Measurements from ENCODE around the gene XXYLT1. TPM values are rescaled to one million over a fixed set of nuclear protein-coding genes. Genes with fewer than 3 reads are reported as not detected.

XXYLT1 gene
- total and polyA plus RNA-seq, 2 of the 8 experiments (the other 6 are each of a cell fraction or from before 2014, with no cell fraction given): 18.9 to 23.8 TPM

GRCh38 chr3:195207056-195207455, 63.9 kb downstream of the XXYLT1 start (continued):
- TF ChIP-seq EP300 (IDR thresholded peaks at IDR 0.05; ENCODE audit: borderline replicate concordance in 1 of 2, low read depth in 2 of 2, low read length in 2 of 2) (no peak), RNF2 (IDR thresholded peaks at IDR 0.05; ENCODE audit: borderline replicate concordance, low read depth, low read length, missing control alignments, poor library complexity, severe bottlenecking) (no peak), SIX5 (IDR thresholded peaks at IDR 0.05; ENCODE audit: low read depth, low read length) (no peak), CHD1 (IDR thresholded peaks at IDR 0.05; ENCODE audit: low read depth, low read length) (no peak), BACH1 (IDR thresholded peaks at IDR 0.05; ENCODE audit: low read length) (no peak)
